B cell (primary cell): Measurements from ENCODE around the gene ENTHD1.

Source experiments
- EZH2 ChIP-seq: IDR thresholded peaks from 2 replicates; pipeline ENCODE4 v1.6.1; 2012; ENCODE audit warnings: borderline replicate concordance, low read depth, mild to moderate bottlenecking, moderate library complexity, low read length; ENCODE audit not compliant: insufficient read depth, poor library complexity, severe bottlenecking
- TF ChIP-seq, protein P1 (sequence below): fragments of 200-600 bp; IDR thresholded peaks from one replicate; pipeline ENCODE4 v1.8.0; 2022; ENCODE audit warnings: antibody characterized with exemption, mild to moderate bottlenecking

DNA sequence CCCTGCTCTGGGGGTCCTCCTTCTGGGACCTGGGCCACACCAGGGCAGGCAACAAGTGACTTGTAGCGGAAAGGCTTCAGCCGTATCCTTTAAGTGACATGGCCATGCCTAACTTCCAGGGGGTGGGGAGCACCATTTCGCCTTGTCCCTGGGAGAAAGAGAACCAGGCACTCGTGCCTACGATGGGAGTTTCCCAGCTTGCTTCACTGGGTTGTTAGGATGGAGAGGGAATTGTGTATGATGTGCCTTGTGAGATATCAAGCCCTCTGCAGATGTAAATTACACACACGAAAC lies 171.6 kb downstream of the ENTHD1 start:
- TF ChIP-seq, protein P1, sequence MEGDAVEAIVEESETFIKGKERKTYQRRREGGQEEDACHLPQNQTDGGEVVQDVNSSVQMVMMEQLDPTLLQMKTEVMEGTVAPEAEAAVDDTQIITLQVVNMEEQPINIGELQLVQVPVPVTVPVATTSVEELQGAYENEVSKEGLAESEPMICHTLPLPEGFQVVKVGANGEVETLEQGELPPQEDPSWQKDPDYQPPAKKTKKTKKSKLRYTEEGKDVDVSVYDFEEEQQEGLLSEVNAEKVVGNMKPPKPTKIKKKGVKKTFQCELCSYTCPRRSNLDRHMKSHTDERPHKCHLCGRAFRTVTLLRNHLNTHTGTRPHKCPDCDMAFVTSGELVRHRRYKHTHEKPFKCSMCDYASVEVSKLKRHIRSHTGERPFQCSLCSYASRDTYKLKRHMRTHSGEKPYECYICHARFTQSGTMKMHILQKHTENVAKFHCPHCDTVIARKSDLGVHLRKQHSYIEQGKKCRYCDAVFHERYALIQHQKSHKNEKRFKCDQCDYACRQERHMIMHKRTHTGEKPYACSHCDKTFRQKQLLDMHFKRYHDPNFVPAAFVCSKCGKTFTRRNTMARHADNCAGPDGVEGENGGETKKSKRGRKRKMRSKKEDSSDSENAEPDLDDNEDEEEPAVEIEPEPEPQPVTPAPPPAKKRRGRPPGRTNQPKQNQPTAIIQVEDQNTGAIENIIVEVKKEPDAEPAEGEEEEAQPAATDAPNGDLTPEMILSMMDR: no peak
- TF ChIP-seq EZH2: no peak
